GM21529 (cell line): ENCODE results near the gene CAMTA1.

Source experiments
- ATAC-seq: cut with Tn5 transposase; IDR thresholded peaks from one replicate; pipeline ENCODE4 v1.9.1; 2021; ENCODE audit not compliant: unreplicated experiment

CAMTA1 gene

DNA sequence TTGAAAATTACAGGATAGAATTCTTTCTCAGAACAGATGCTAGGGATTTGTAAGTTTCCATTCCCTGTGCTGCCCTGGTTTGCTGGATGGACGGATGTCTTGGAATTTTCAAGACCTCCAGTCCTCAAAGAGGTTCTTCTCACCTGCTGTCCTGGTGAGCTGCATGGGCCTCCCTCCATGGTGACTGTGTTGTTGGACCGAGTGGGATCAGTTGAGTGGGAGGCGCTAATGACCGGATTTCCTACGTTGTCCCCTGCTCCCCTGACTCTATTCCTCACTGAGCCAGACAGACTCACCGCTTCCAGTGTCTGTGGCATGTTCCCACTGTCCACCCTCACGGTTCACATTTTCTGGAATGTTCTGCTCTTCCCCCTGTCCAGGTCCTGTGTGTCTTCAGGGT is 229.8 kb downstream of the CAMTA1 start:
- ATAC-seq: no peak

- ATAC-seq: no peak
Observed at GRCh38 chr1:7018351-7018750, 233.1 kb downstream of the CAMTA1 start.

DNA sequence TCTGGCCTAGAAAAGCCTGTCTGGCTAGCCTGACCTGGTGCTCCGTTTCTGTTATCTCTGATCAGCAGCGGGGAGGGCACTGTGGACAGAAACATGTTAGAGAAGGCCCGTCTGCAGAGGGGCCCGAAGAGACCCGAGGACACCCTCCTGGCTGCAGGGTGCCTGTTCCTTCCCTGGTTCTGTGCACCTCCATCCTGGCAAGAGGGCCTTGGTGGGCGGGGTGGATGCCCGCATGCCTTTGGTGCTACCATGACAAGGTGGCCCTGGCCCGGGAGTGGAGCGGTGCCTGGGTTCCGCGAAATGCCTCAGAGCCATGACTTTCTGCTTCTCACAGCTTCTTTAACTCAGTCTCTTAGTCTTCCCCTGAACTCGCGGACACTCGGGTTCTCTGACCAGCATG is 233.6 kb downstream of the CAMTA1 start:
- ATAC-seq: no peak

GRCh38 chr1:7019510-7019909 is 234.3 kb downstream of the CAMTA1 start:
- no peak for ATAC-seq

- no peak for ATAC-seq
Observed at GRCh38 chr1:7022058-7022457, 236.8 kb downstream of the CAMTA1 start.

DNA sequence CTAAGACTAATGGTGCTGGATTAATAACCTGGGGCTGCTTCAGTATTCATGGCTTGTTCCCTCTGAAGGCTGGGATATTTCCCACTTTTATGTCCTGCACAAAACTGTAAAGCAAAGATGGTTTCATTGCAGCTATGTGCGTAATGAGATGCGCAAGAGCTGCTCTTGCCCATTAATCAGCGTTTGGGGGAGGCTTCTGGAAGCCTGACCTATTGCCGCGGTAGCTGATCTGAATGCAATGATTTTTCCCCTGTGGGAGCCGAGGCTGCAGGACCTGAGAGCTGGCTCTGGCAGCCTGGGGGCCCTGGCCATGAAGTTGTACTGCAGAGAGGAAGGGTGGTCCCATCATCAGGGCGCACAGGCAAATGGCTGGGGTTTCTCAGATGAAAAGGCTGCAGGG is 239.8 kb downstream of the CAMTA1 start:
- no peak for ATAC-seq

GRCh38 chr1:7026169-7026568 is 240.9 kb downstream of the CAMTA1 start:
- no peak for ATAC-seq

GRCh38 chr1:7032992-7033391 is 247.7 kb downstream of the CAMTA1 start:
- no peak for ATAC-seq

- no peak for ATAC-seq
Observed at GRCh38 chr1:7036386-7036785, 251.1 kb downstream of the CAMTA1 start.

DNA sequence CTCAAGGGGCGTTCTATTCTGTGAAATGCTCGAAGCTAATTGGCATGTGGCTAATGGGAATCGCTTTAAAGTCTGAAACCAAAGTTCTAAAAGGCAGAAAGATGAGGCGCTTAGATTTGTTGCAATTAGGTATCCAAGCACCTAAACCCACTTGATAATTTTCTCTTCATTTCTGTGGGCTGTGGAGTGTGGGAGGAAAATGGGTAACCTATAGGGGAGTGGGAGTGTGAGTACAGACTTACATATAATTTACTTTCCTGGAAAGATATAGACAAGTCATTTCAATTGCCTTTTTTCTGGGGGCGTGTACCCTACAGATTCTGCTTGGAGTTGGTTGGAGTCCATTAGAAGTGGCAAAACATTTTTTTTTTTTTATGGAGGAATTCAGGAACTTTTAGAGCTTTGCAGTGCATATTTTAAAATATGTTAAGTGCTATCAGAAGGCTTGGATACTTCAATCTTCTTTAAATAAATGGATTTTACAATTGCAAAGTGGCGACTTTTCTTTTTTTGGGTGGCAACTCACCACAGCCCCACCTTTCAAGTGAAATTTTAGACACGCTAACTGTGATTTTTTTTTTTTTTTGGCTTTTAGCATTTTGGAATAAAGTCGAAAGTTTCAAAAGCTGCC is 254.5 kb downstream of the CAMTA1 start:
- no peak for ATAC-seq

GRCh38 chr1:7040969-7041695 is 255.9 kb downstream of the CAMTA1 start:
- ATAC-seq: no peak

GRCh38 chr1:7042322-7043190 is 257.3 kb downstream of the CAMTA1 start:
- ATAC-seq: no peak

DNA sequence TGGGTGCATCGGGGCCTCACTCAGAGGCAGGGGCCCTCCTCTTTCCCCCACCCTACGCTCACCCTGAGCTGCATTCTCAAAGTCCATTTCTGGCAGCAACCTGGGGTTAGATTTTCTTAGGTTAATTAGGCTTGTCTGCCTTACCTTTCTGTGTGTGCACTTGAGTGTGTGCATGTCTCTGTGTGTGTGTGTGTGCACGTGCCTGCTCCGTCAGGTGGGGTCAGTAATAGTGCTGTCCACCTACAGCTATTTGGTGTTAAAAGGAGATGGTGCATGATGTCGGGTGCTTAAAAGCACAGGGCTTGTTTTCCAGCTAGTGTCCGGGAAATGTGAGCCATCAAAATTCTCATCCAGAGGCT is 257.9 kb downstream of the CAMTA1 start:
- ATAC-seq: no peak

DNA sequence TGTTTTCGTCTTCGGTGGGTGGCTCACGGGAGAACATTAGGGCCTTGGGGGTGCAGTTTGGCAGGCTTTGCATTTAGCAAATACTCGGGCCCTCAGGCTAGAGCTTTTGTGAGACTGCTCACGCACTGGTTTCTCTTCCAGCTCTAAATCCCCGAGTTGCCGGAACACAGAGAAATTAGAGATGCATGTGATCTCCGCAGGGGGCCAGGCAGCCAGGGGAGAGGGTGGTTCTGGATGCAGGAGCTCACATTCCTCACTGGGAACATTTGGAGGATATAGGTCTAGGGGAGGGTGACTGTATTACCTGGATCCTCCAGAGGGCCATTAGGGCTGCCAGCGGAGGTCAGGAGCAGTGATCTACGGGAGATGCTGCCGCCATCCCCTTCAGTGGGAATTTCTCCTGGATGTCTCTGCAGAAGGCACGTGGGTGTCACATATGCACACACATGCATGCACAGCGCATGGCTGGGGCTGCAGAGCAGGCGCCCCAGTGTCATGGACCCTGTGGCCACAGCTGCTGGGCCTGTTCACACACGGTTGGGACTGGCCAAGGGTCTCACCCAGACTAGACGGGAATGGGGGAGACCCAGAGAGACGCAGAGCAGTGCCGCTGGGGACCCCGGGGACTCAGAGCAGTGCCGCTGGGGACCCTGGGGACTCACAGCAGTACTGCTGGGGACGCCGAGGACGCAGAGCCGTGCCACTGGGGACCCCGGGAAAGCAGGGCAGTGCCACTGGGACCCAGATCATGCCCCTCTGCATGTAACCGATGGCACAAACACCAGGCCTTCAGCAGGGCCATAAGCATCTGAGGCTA is 258.7 kb downstream of the CAMTA1 start:
- ATAC-seq: no peak

DNA sequence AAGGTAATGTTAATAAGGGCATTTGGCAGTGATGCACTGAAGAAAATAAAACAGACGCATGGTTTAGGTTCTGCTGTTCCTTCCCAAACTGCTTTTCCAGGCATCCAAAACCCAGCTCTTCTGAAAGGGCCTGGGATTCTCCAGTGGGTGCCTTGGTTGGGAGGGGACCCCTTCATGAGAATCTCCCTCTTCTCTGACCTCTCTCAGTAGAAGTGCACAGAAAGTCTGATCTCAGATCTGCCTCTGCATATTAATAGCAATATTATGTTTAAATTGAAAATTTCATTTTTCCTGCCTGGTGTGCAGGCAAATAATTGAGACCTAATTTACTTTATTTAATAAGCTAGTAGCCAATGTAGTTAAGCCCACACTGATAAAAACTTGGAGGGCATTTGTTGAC is 260.6 kb downstream of the CAMTA1 start:
- ATAC-seq: no peak

GRCh38 chr1:7046314-7046713 is 261.1 kb downstream of the CAMTA1 start:
- no peak for ATAC-seq

DNA sequence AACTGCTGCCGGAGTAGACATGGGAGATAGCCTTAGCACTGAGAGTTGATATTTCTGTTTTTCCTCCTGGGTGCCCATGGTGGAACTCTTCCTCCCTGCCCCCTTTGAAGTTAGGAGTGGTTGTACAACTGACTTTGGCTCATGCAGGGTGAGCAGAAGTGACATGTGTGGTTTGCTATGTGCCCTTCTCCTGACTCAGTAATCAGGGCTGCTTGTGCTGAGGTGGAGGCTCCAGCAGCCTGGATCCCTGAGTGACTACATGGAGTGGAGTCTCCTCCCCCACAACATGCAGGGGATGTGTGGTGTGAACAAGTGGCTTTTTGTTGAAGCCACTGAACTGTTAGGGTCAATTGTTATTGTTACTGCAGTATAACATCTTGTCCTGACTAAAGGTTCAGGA is 261.6 kb downstream of the CAMTA1 start:
- ATAC-seq: no peak

GRCh38 chr1:7047866-7048265 is 262.6 kb downstream of the CAMTA1 start:
- no peak for ATAC-seq

GRCh38 chr1:7048395-7048794 is 263.1 kb downstream of the CAMTA1 start:
- no peak for ATAC-seq

DNA sequence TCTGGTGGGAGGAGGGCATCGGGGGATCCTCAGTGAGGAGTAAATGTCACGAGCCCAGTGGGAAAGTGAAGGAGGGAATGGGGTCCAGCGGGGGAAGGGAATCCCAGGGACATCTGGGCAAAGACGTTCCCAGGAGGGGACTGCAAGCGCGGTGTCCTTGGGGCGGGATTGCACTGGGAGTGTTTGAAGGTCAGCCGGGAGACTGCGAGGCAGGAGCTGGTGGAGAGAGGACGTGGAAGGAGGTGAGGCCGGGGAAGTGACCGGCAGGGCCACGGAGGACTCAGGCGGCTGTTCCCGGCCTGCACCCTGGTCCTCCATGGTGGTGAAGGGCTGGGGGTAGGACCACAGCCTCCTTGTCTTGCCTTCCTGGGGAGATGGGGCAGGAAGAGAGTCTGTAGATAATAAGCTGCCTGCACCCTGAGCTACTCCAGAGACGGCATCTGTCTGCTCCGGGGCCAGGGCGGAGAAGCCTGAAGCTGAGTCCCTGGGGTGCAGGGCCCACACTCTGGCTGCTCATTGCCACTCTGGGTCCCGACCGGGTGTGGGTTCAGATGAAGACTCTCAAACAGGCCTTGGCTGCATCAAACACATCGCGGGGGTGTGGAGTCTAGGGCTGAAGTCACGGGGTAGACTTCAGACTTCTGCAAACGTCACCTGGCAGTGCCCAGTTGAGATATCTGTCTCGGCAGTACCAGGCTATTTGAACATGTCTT is 264.8 kb downstream of the CAMTA1 start:
- no peak for ATAC-seq
